Endothelial cell of umbilical vein (primary cell): Measurements from ENCODE around the gene PPP1R9A. TPM values are rescaled to one million over a fixed set of nuclear protein-coding genes. Genes with fewer than 3 reads are reported as not detected.

Experiments used
- BruUV-seq: library from RNA; stranded (reverse); fragments of 400-500 nt; replicated peaks from 2 replicates; lab custom pipeline; 2021; lab: Mats Ljungman, UMichigan
- CTCF ChIA-PET: fragments of 300-600, 350-600 bp; sonication (Branson Sonifier 250); formaldehyde crosslinking; loops from one replicate; lab custom pipeline; 2021; ENCODE audit warnings: antibody characterized with exemption, inconsistent platforms; lab: Charles Lee
- POLR2A ChIA-PET: fragments of 300-600, 350-600 bp; sonication (Branson Sonifier 250); formaldehyde crosslinking; loops from one replicate; lab custom pipeline; 2021; ENCODE audit warnings: antibody characterized with exemption, inconsistent platforms; lab: Charles Lee
- DNase-seq: peaks from one replicate; pipeline ENCODE4 v3.0.0-alpha.2; 2011; ENCODE audit warnings: low read depth, low spot score
- FAIRE-seq: peaks from 2 replicates; lab custom pipeline; 2011; peaks lifted over from hg19 to GRCh38; lab: Jason Lieb, UNC
- H2AFZ ChIP-seq: 2 replicates; pipeline ENCODE4 v1.6.0; 2012; ENCODE audit warnings: low read depth, low read length, control low read depth, inconsistent platforms
- H3K27ac ChIP-seq: 2 replicates; pipeline ENCODE4 v1.5.1; 2011; ENCODE audit warnings: low read depth, mild to moderate bottlenecking, control low read depth, low read length, moderate library complexity; ENCODE audit not compliant: insufficient read depth
- H3K27me3 ChIP-seq, 2 experiments: 2 replicates each; pipeline versions ENCODE4 v1.6.0 to v1.6.1; 2011; ENCODE audit warnings: low read length in 2 of 2, mixed read lengths in 1 of 2; ENCODE audit not compliant: control insufficient read depth in 2 of 2, insufficient read depth in 2 of 2
- H3K36me3 ChIP-seq, 2 experiments: 2 replicates in 1 of 2; 3 replicates in 1 of 2; pipeline ENCODE4 v1.5.1; 2011; ENCODE audit warnings: low read length in 2 of 2, mild to moderate bottlenecking in 1 of 2, moderate library complexity in 1 of 2; ENCODE audit not compliant: control insufficient read depth in 2 of 2, insufficient read depth in 2 of 2; ENCODE audit errors: extremely low read depth in 1 of 2
- H3K4me1 ChIP-seq: 3 replicates; pipeline ENCODE4 v1.5.1; 2011; ENCODE audit warnings: mild to moderate bottlenecking, low read length; ENCODE audit not compliant: control insufficient read depth, insufficient read depth; ENCODE audit errors: extremely low read depth
- H3K4me2 ChIP-seq: 2 replicates; pipeline ENCODE4 v1.6.1; 2011; ENCODE audit warnings: low read length, control low read depth, mixed read lengths; ENCODE audit not compliant: insufficient read depth
- H3K4me3 ChIP-seq, 3 experiments: fragments of 200-600 bp in 1 of 3; sonication (generic), shearing (Covaris generic) in 1 of 3; replicated peaks in 1 of 3; 2 replicates each; pipeline ENCODE4 v1.5.1; 2011 to 2016; ENCODE audit warnings: control low read depth in 3 of 3, low read length in 3 of 3, mild to moderate bottlenecking in 2 of 3, inconsistent platforms in 1 of 3, low read depth in 1 of 3, moderate library complexity in 1 of 3; ENCODE audit not compliant: insufficient read depth in 1 of 3
- H3K79me2 ChIP-seq: 2 replicates; pipeline ENCODE4 v1.6.0; 2012; ENCODE audit warnings: low read length, inconsistent platforms; ENCODE audit not compliant: control insufficient read depth, insufficient read depth
- H3K9ac ChIP-seq: replicated peaks from 2 replicates; pipeline ENCODE3; 2011; ENCODE audit warnings: low read length, control low read depth; ENCODE audit not compliant: insufficient read depth; ENCODE audit errors: extremely low read depth
- H3K9me1 ChIP-seq: replicated peaks from 3 replicates; pipeline ENCODE4 v1.6.0; 2011; ENCODE audit warnings: mild to moderate bottlenecking, low read length; ENCODE audit not compliant: control insufficient read depth, insufficient read depth; ENCODE audit errors: extremely low read depth
- H3K9me3 ChIP-seq: replicated peaks from 2 replicates; pipeline ENCODE4 v1.5.1; 2012; ENCODE audit warnings: low read length, inconsistent platforms; ENCODE audit not compliant: control insufficient read depth, insufficient read depth
- H4K20me1 ChIP-seq: replicated peaks from 2 replicates; pipeline ENCODE3; 2011; ENCODE audit warnings: mild to moderate bottlenecking, low read length; ENCODE audit not compliant: control insufficient read depth, insufficient read depth; ENCODE audit errors: extremely low read depth
- EZH2 ChIP-seq: IDR thresholded peaks from 2 replicates; pipeline ENCODE4 v1.6.1; 2012; ENCODE audit warnings: borderline replicate concordance, low read depth, mild to moderate bottlenecking, moderate library complexity, low read length, inconsistent platforms; ENCODE audit not compliant: severe bottlenecking
- FOS ChIP-seq: IDR thresholded peaks from 2 replicates; pipeline ENCODE4 v1.6.1; 2011; ENCODE audit warnings: mild to moderate bottlenecking, low read length, moderate library complexity, borderline replicate concordance; ENCODE audit not compliant: insufficient read depth
- GATA2 ChIP-seq: IDR thresholded peaks from 2 replicates; pipeline ENCODE4 v1.7.0; 2011; ENCODE audit warnings: low read depth, mild to moderate bottlenecking, moderate library complexity, mixed read lengths, low read length; ENCODE audit not compliant: insufficient read length, insufficient read depth
- JUN ChIP-seq: IDR thresholded peaks from 2 replicates; pipeline ENCODE4 v1.6.1; 2011; ENCODE audit warnings: borderline replicate concordance, low read depth; ENCODE audit not compliant: insufficient read length, insufficient read depth
- MYC ChIP-seq: IDR thresholded peaks from one replicate; pipeline ENCODE4 v1.6.1; 2011; ENCODE audit warnings: mild to moderate bottlenecking, low read depth, low read length
- POLR2A ChIP-seq: IDR thresholded peaks from 2 replicates; pipeline ENCODE4 v1.6.1; 2012; ENCODE audit warnings: low read depth, mild to moderate bottlenecking, control low read depth, low read length
- POLR2AphosphoS5 ChIP-seq: IDR thresholded peaks from 2 replicates; pipeline ENCODE4 v1.6.1; 2012; ENCODE audit warnings: low read depth, mild to moderate bottlenecking, control low read depth, low read length, moderate library complexity; ENCODE audit not compliant: insufficient read depth
- dilution Hi-C: fragments of 300-500 bp; cut with MboI; formaldehyde crosslinking; loops from one replicate; pipeline ENCODE4 v1.15.0; 2019; ENCODE audit warnings: low sequenced_read_pairs; ENCODE audit not compliant: extremely low pct_ligation_motif_present
- intact Hi-C: fragments of 100-400 bp; cut with micrococcal nuclease; formaldehyde crosslinking; loops from one replicate; pipeline ENCODE4 v1.10.0; 2022
- polyA plus RNA-seq, 4 experiments: library from polyadenylated mRNA; depleted of rRNA in 3 of 4; stranded (reverse) in 3 of 4; unstranded in 1 of 4; fragments of >200 nt; gene quantifications; 2 replicates each; pipeline versions ENCODE4 v1.2.1 to v1.2.3, GENCODE V29; 2011 to 2012; ENCODE audit warnings: missing spikeins in 1 of 4
- total RNA-seq: library from RNA; stranded (reverse); gene quantifications from 2 replicates; pipeline ENCODE4 v1.2.3, GENCODE V29; 2021
- TF ChIP-seq, protein P1 (sequence below), 2 donors: IDR thresholded peaks; 1 replicate in 1 of 2; 2 replicates in 1 of 2; pipeline ENCODE4 v1.5.1; 2011; ENCODE audit warnings: low read length in 2 of 2, mild to moderate bottlenecking in 2 of 2, moderate library complexity in 2 of 2, control low read depth in 1 of 2, inconsistent platforms in 1 of 2, low read depth in 1 of 2; ENCODE audit not compliant: insufficient read depth in 1 of 2; ENCODE audit errors: extremely low read depth in 1 of 2
- TF ChIP-seq, protein P2 (sequence below): IDR thresholded peaks from 2 replicates; pipeline ENCODE4 v1.6.1; 2011; ENCODE audit not compliant: insufficient read depth, insufficient read length

The PPP1R9A gene
- total and polyA plus RNA-seq, 2 donors (not counting 3 experiments of a cell fraction or from before 2014, with no cell fraction given): 0.50 to 3.0 TPM

DNA sequence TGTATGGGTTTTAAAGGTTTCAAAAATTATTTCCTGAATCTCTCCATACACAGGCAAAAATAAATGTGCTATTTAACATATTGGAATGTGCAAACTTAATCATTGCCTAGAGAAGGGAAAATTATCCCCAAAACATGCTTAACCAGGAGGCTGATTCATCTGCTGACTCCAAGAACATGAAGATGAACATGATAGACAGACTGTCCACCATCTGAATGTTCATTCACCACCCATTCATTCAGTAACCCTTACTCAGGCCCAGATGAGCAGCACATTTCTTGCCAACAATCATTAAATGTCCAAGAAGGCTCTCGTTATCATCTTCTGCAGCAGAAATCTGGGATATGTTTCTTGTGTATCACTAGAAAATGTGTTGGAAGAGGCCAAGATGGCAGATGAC is 110.6 kb downstream of the PPP1R9A start:
- no peaks in the 10 kb centered on the region for H3K79me2 ChIP-seq
- H4K20me1 ChIP-seq: no peaks in the 10 kb centered on the region
- no peak for TF ChIP-seq POLR2A
- TF ChIP-seq, protein P1, sequence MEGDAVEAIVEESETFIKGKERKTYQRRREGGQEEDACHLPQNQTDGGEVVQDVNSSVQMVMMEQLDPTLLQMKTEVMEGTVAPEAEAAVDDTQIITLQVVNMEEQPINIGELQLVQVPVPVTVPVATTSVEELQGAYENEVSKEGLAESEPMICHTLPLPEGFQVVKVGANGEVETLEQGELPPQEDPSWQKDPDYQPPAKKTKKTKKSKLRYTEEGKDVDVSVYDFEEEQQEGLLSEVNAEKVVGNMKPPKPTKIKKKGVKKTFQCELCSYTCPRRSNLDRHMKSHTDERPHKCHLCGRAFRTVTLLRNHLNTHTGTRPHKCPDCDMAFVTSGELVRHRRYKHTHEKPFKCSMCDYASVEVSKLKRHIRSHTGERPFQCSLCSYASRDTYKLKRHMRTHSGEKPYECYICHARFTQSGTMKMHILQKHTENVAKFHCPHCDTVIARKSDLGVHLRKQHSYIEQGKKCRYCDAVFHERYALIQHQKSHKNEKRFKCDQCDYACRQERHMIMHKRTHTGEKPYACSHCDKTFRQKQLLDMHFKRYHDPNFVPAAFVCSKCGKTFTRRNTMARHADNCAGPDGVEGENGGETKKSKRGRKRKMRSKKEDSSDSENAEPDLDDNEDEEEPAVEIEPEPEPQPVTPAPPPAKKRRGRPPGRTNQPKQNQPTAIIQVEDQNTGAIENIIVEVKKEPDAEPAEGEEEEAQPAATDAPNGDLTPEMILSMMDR (IDR thresholded peaks at IDR 0.05; ENCODE audit: extremely low read depth in 1 of 2, insufficient read depth in 1 of 2, low read depth in 1 of 2, low read length in 2 of 2): no peak
- no peak for TF ChIP-seq EZH2
- TF ChIP-seq FOS: no peak
- TF ChIP-seq POLR2AphosphoS5: no peak
- TF ChIP-seq JUN: no peak
- TF ChIP-seq MYC: no peak
- TF ChIP-seq, protein P2, sequence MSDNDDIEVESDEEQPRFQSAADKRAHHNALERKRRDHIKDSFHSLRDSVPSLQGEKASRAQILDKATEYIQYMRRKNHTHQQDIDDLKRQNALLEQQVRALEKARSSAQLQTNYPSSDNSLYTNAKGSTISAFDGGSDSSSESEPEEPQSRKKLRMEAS: no peak
- TF ChIP-seq GATA2: no peak
- H3K4me3 ChIP-seq: no peak overlapping the region
- DNase-seq (no peak), FAIRE-seq (no peak)
- no peak overlapping the region for H3K27ac ChIP-seq
- intact Hi-C loops (no loop called here), dilution Hi-C loops (no loop called here)
- ChIA-PET CTCF (interaction anchor here (1.2 kb wide), 1 partner anchor 20 kb away, joined by 3 read pairs; no protein-coding TSS in a partner anchor), POLR2A (no interaction called here)
- no peak overlapping the region for H3K4me2 ChIP-seq
- no peaks in the 10 kb centered on the region for H3K9me1 ChIP-seq
- H3K27me3 ChIP-seq: no peaks in the 10 kb centered on the region
- no peaks in the 10 kb centered on the region for H3K4me1 ChIP-seq
- no peaks in the 10 kb centered on the region for H3K9me3 ChIP-seq
- no TSS peak for BruUV-seq
- H2AFZ ChIP-seq: no peak overlapping the region
- no peaks in the 10 kb centered on the region for H3K36me3 ChIP-seq
- no peak overlapping the region for H3K9ac ChIP-seq
